GM13977 (cell line): ENCODE results near the gene THSD7B.

Source experiments
- DNase-seq: peaks from one replicate; pipeline ENCODE4 v3.0.0; 2012; ENCODE audit warnings: low spot score
- CTCF ChIP-seq: IDR thresholded peaks from 2 replicates; pipeline ENCODE4 v1.5.1; 2012; ENCODE audit warnings: mild to moderate bottlenecking, control low read depth; ENCODE audit not compliant: insufficient read depth; ENCODE audit errors: extremely low read depth, missing control alignments
- in situ Hi-C: fragments of 300-500 bp; cut with MboI; formaldehyde crosslinking; loops from one replicate; pipeline ENCODE4 v1.12.0; 2022; ENCODE audit warnings: low sequenced_read_pairs, low pct_unique_long_range_greater_than_20kb, mixed read lengths, inconsistent platforms; ENCODE audit not compliant: unreplicated experiment

The THSD7B gene

GRCh38 chr2:137262594-137262993 is 497.2 kb downstream of the THSD7B start:
- TF ChIP-seq CTCF, result no peak
- no peak for DNase-seq
- in situ Hi-C loops, result no loop called here

GRCh38 chr2:137287913-137288639 is 522.7 kb downstream of the THSD7B start:
- TF ChIP-seq CTCF, result no peak
- in situ Hi-C loops, result no loop called here
- no peak for DNase-seq

- in situ Hi-C loops, result no loop called here
Measured at GRCh38 chr2:137291836-137292570, 526.7 kb downstream of the THSD7B start.

GRCh38 chr2:137298377-137298776 is 533.0 kb downstream of the THSD7B start:
- in situ Hi-C loops, result no loop called here
- no peak for TF ChIP-seq CTCF
- DNase-seq, result no peak

More at GRCh38 chr2:137291836-137292570, 526.7 kb downstream of the THSD7B start:
- no peak for TF ChIP-seq CTCF
- no peak for DNase-seq

- TF ChIP-seq CTCF, result no peak
- in situ Hi-C loops, result no loop called here
Measured at GRCh38 chr2:137300987-137301386, 535.6 kb downstream of the THSD7B start.

GRCh38 chr2:137302957-137303356 is 537.6 kb downstream of the THSD7B start:
- in situ Hi-C loops, result no loop called here
- TF ChIP-seq CTCF, result no peak
- no peak for DNase-seq

More at GRCh38 chr2:137300987-137301386, 535.6 kb downstream of the THSD7B start:
- DNase-seq, result no peak
